ENCODE results near the gene STARD5. TPM values are rescaled to one million over a fixed set of nuclear protein-coding genes. Genes with fewer than 3 reads are reported as not detected.

The STARD5 gene
- total RNA-seq, 3 donors from 2014 or later (not counting 1 experiment from before 2014, with no cell fraction given): 4.7 to 6.6 (median 6.3) TPM

DNA sequence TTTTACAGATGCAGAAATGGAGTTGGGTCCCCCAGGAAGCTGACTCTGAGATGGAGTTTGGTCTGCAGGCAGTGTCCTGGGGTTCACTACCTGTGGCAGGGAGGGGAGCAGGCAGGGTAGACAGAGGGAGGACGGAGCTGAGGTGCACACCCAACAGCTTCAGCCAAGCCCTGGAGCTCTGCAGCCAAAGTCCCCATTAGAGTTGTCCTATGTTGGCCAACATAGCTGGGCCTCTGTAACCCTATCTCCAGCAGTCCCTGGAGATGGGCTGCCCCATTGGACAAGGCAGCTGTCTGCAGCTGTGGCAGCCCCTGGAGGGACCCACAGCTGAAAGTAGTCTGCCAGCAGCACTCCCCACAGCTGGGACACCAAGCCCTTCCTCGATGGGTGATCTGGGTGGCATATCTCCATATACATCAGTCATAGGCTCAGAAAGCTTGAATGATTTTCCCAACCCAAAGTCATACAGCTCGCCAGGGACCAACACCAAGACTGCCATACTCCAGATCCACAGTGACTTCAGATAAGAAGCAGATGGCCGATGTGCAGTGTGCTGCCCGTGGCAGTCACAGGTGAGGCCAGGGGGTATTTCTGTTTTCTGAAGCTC is 31.9 kb downstream of the STARD5 start:
- Mint-ChIP-seq H3K27me3 (ENCODE audit: low read depth in 2 of 2) (no peaks in the 10 kb centered on the region), H3K4me1 (peaks cover 64 to 73% of the 10 kb centered on the region in 2 donors), H3K4me3 (peak overlapping the region; percentile 60), H3K36me3 (peaks cover 2% of the 10 kb centered on the region), H3K9me3 (peaks cover 0 to under 1% of the 10 kb centered on the region in 2 donors), H3K27ac (peak overlapping the region; percentile 97 to 98)
- intact Hi-C loops (cut with micrococcal nuclease): no loop called here
- no peak for DNase-seq
- Histone ChIP-seq H3K4me1 (ENCODE audit: control insufficient read depth, insufficient read depth, low read length) (peaks cover 75% of the 10 kb centered on the region), H3K27me3 (ENCODE audit: control insufficient read depth, insufficient read depth, low read length) (no peaks in the 10 kb centered on the region), H3K9me3 (ENCODE audit: control insufficient read depth, insufficient read depth, low read length) (no peaks in the 10 kb centered on the region), H3K36me3 (ENCODE audit: control insufficient read depth, insufficient read depth, low read length) (no peaks in the 10 kb centered on the region), H3K27ac (ENCODE audit: low read length) (peak overlapping the region; percentile 81), H3K4me3 (ENCODE audit: low read length) (no peak overlapping the region)
- 59% methylated on average over 5 of the region's 5 CpGs for WGBS (ENCODE audit: insufficient coverage)
- TF ChIP-seq, protein P1, sequence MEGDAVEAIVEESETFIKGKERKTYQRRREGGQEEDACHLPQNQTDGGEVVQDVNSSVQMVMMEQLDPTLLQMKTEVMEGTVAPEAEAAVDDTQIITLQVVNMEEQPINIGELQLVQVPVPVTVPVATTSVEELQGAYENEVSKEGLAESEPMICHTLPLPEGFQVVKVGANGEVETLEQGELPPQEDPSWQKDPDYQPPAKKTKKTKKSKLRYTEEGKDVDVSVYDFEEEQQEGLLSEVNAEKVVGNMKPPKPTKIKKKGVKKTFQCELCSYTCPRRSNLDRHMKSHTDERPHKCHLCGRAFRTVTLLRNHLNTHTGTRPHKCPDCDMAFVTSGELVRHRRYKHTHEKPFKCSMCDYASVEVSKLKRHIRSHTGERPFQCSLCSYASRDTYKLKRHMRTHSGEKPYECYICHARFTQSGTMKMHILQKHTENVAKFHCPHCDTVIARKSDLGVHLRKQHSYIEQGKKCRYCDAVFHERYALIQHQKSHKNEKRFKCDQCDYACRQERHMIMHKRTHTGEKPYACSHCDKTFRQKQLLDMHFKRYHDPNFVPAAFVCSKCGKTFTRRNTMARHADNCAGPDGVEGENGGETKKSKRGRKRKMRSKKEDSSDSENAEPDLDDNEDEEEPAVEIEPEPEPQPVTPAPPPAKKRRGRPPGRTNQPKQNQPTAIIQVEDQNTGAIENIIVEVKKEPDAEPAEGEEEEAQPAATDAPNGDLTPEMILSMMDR (IDR thresholded peaks at IDR 0.05): no peak
- ATAC-seq: no peak

DNA sequence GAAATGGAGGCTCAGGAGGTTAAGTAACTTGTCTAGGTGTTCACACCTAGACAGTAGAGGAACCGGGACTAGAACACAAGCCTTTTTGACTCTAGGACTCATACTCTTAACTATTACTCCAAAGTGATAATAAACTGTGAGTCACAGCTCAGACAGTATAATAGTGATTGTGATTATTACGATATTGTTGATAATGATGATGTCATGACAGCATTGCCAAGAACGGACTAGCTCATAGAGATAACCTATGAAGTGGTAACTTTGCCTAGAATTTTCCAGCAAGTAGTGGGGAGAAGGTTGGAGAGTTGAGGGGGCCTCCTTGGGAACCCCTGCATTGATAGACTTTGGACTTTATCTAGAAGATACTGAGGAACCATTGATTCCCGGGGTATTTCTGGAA is 34.0 kb downstream of the STARD5 start:
- TF ChIP-seq, protein P1 (IDR thresholded peaks at IDR 0.05): no peak
- H3K4me3 Mint-ChIP-seq: no peak overlapping the region

DNA sequence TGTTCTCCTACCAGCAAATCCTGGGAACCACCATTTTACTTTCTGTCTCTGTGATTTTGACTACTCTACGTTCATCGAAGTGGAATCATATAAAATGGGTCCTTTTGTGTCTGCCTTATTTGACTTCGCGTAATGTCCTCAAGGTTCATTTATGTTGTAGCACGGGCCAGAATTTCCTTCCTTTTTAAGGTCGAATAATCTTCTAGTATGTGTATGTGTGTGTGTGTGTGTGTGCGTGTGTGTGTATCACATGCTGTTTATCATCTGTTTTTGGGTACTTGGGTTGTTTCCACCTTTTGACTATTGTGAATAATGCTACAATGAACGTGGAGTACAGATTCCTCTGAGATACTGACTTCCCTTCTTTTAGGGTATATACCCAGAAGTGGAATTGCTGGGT is 35.3 kb downstream of the STARD5 start:
- no peaks in the 10 kb centered on the region for H3K36me3 ChIP-seq (ENCODE audit: control insufficient read depth, insufficient read depth, low read length)
- no peaks in the 10 kb centered on the region for H3K27me3 ChIP-seq (ENCODE audit: control insufficient read depth, insufficient read depth, low read length)
- peaks cover 7% of the 10 kb centered on the region for H3K36me3 Mint-ChIP-seq
- ATAC-seq: no peak
- H3K27me3 Mint-ChIP-seq (ENCODE audit: low read depth in 2 of 2): no peaks in the 10 kb centered on the region
- peaks cover 61% of the 10 kb centered on the region for H3K4me1 ChIP-seq (ENCODE audit: control insufficient read depth, insufficient read depth, low read length)
- no peaks in the 10 kb centered on the region for H3K9me3 ChIP-seq (ENCODE audit: control insufficient read depth, insufficient read depth, low read length)
- H3K4me1 Mint-ChIP-seq: peaks cover 55 to 61% of the 10 kb centered on the region in 2 donors
- WGBS (ENCODE audit: insufficient coverage): 66% methylated on average over 7 of the region's 8 CpGs
- H3K9me3 Mint-ChIP-seq: peaks cover 0 to 3% of the 10 kb centered on the region in 2 donors
- no peak overlapping the region for H3K4me3 Mint-ChIP-seq
- DNase-seq: no peak
- TF ChIP-seq, protein P1 (IDR thresholded peaks at IDR 0.05): no peak
- intact Hi-C loops (cut with micrococcal nuclease): loop anchor here (5.0 kb wide), 1 partner anchor 34 kb away; the partner anchor contains the start of gene STARD5
- H3K27ac ChIP-seq (ENCODE audit: low read length): peak overlapping the region; percentile 84
- H3K4me3 ChIP-seq (ENCODE audit: low read length): no peak overlapping the region
- peak overlapping the region in 1 of 2 donors; percentile 42 for H3K27ac Mint-ChIP-seq

More for the DNA sequence above, 34.0 kb downstream of the STARD5 start:
- Histone ChIP-seq H3K27me3 (ENCODE audit: control insufficient read depth, insufficient read depth, low read length) (no peaks in the 10 kb centered on the region), H3K4me1 (ENCODE audit: control insufficient read depth, insufficient read depth, low read length) (peaks cover 73% of the 10 kb centered on the region), H3K4me3 (ENCODE audit: low read length) (no peak overlapping the region), H3K36me3 (ENCODE audit: control insufficient read depth, insufficient read depth, low read length) (no peaks in the 10 kb centered on the region), H3K9me3 (ENCODE audit: control insufficient read depth, insufficient read depth, low read length) (no peaks in the 10 kb centered on the region), H3K27ac (ENCODE audit: low read length) (no peak overlapping the region)
- H3K36me3 Mint-ChIP-seq: peaks cover 7% of the 10 kb centered on the region
- intact Hi-C loops (cut with micrococcal nuclease): loop anchor here (5.0 kb wide), 1 partner anchor 32 kb away; the partner anchor contains the start of gene STARD5
- ATAC-seq (no peak), DNase-seq (no peak)
- no peaks in the 10 kb centered on the region for H3K27me3 Mint-ChIP-seq (ENCODE audit: low read depth in 2 of 2)
- 99% methylated on average over 3 of the region's 4 CpGs for WGBS (ENCODE audit: insufficient coverage)
- H3K9me3 Mint-ChIP-seq: peaks cover 0 to 3% of the 10 kb centered on the region in 2 donors
- peaks cover 64 to 73% of the 10 kb centered on the region in 2 donors for H3K4me1 Mint-ChIP-seq
- H3K27ac Mint-ChIP-seq: peak overlapping the region in 1 of 2 donors; percentile 51

Data from natural killer cell (primary cell).